GM19099 (cell line): Measurements from ENCODE around the gene GDF15.

ENCODE experiments used
- POLR2A ChIP-seq: IDR thresholded peaks from 3 replicates; pipeline ENCODE4 v1.6.1; 2011; ENCODE audit warnings: low read depth; ENCODE audit not compliant: insufficient read length; ENCODE audit errors: extremely low read depth

Gene GDF15

GRCh38 chr19:18422530-18423191, 36.7 kb downstream of the GDF15 start:
- no peak for TF ChIP-seq POLR2A

DNA sequence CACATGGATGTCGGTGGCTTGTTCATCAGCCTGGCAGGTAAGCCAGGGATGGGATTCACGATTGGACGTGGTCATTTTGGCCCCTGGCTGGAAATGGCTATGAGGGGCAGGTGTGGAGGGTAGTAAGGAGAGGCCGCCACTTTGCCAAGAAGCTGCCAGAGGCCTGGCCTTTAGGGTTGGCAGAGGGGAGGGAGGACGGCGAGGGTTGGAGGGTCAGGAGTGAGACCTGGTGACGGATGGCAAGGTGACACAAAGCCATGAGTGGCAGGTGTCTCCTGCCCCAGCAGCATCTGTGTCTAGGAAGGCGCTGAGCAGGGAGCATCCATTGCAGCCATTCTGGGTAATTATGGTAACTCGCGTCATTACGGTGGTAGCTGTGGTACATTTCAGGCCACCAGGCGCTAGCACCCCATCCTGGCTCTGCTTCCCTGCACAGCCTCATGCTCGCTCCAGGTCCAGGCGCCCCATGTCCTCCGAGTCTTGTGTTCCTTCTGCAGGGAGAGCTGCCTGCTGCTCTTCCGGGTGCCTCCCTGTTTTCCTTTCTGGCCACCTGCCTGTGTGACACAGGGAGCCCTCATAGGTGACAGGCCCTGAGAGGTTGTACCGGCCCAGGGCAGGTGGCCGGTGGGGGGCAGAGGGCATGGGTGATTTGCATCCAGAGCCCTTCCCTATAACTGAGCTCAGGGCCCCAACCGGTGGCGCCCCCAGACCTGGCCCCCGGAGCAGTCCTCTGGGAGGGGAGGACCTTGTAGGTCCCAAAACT, 37.5 kb downstream of the GDF15 start:
- no peak for TF ChIP-seq POLR2A

DNA sequence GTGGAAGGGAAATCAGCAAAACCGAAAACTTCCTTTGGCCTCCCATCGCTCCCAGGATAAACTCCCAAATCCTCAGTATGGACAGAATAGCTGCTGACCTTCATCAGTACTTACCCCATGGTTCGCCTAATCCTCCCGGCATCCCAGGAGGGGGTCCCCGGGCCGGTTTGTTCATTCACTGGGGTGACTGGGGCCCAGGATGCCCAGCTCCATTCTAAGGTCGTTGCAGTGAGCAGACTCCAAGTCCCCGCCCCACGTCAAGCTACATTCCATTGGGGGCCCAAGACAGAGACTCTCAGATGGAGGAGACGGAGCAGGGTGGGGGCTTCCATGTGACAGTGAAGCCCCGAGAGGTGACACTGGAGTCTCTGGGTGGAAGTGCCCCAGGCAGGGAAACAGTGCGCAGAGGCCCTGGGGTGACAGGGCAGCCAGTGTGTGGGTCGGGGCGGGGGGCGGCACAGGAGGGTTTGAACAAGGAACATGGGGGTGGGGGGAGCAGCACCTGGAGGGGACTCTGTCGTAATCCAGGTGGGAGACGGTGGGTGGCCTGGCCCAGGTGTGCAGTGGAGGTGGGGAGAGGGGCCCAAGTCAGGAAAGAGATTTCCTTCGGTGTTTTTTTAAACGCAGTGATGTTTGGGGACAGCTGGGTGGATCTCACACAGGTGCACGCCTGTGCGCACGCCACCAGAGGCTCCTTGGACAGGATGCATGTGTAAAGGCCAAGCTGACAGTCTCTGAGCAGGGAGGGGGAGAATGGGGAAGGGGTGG, 38.3 kb downstream of the GDF15 start:
- no peak for TF ChIP-seq POLR2A

DNA sequence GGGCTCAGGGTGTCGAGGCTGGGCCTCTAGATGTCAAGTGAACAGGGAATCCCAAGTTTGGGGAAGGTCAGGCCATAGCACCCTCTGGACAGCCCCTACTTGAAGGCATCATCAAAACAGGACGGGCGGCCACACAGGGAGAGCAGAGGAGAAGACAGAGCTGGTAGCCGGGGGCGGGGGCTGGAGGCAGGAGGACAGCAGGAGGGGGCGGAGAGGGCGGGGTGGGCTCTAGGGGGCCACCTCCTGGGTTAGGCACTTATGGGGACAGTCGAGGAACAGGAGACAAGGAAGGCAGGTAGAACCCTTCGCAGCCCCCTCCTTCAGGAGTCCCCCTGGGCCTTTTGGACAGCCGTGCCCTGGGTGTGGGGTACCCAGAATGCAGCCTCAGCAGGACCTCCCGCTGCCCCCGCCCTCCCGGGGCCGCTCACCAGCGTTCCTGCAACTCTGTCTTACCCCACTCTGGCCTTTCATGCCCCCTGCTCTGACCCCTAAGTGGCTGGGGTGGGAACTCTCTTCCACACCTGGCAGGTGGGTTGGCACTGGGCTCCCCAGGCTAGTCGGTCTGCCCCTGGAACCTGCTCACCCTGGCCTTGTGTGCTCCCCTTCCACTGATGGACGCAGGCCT, 39.0 kb downstream of the GDF15 start:
- TF ChIP-seq POLR2A: no peak

DNA sequence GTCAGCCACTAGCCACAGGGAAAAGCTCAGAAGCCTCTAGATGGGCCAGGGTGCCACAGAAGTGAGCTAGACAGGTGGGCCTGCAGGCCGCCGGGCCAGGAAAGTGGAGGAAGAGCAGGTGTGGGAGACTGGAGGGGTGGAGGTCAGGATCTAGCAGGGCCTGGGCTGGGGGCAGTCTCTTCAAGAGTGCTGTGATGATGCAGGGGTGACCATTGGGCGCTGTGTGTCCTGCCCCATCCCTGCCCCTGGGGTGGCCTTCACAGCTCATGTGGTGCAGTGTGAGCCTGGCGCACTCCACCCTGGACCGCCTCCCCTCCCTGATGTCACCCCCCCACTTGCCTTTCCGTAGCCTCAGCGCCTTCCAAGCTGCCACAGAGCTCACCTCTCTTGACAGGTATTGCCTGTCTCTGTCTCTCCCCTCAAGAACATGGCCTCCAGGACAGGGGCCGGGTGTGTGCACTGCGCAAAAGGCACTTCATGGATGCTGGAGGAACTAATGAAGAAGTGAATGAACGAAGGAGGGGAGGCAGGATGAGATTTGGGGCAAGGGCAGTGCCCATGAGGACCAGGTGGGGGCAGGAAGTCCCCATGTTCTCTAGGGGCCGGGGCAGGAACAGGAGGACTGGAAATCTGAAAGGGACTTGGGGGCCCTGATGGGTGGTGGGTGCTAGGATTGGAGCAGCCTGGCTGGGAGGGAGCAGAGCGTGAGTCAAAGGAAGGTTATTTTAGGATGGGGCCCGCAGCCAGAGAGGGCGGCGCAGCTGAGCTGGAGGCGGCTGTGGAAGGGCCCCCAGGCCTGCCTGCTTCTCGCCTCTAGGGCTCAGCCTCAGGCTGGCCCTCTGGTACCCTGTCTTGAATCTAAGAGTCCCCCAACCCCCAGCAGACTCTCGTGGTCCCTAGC, 39.8 kb downstream of the GDF15 start:
- TF ChIP-seq POLR2A: no peak

GRCh38 chr19:18426416-18426767, 40.4 kb downstream of the GDF15 start:
- no peak for TF ChIP-seq POLR2A

DNA sequence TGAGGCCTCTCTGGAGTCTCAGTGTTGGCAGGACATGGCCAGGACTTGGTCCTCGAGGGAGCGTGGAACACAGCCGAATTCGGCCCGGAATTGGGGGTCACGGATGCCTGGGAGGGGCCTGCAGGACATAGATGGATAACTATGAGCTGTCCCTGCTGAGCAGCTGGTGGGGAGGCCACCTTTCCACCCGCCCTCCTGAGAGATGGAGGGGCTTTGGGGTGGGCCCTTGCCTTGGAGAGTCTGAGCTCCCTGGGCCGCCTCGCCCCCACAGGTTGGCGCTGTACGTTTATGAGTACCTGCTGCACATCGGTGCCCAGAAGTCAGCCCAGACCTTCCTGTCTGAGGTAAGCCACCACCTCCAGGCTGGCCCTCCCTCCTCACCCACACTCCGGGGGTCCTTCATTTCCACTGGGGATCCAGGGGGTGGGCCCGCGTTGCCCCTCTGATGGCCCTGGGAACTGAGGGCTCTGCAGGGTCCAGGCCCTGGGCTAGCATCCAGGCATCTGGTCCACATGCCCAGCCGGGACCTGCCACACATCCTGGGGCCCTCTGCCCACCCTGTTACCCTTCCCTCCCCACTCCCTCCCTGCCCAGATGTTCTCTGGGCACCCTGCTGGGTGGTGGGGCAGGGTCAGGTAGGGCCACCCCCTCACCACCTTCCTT, 41.3 kb downstream of the GDF15 start:
- no peak for TF ChIP-seq POLR2A

GRCh38 chr19:18427743-18428113, 41.8 kb downstream of the GDF15 start:
- no peak for TF ChIP-seq POLR2A

GRCh38 chr19:18428173-18428786, 42.3 kb downstream of the GDF15 start:
- no peak for TF ChIP-seq POLR2A

GRCh38 chr19:18428787-18429674, 43.1 kb downstream of the GDF15 start:
- no peak for TF ChIP-seq POLR2A

GRCh38 chr19:18429717-18430416, 43.9 kb downstream of the GDF15 start:
- no peak for TF ChIP-seq POLR2A
